ENCODE results near the gene TDRD9.

DNA sequence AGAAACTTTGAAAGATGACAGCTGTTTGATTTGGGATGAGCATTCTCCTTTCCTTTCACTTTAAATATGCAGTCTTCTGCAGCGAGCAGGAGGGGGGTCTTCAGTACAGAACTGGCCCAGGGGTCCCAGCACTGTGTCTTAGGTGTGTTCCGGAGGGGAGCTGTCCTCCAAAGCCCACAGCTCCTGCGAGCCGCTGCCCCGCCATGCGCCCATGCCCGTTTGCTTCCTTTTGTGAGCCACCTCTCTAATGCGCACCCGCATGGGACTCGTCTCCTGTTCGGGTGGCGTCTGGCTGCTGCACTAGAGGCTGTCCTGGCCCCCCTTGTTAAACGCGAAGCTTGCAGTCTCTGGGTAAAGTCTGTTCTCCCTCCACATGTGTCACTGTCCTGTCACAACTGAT, 108.8 kb downstream of the TDRD9 start:
- TF ChIP-seq CTCF (IDR thresholded peaks at IDR 0.05) (no peak), POLR2AphosphoS5 (IDR thresholded peaks at IDR 0.05; ENCODE audit: low read depth, low read length) (no peak), TCF7L2 (IDR thresholded peaks at IDR 0.05; ENCODE audit: low read depth, low read length) (no peak), SIN3A (IDR thresholded peaks at IDR 0.05; ENCODE audit: borderline replicate concordance, insufficient read depth, low read depth, low read length) (no peak)

Data from Panc1 (cell line).